HG03575 (cell line): Measurements from ENCODE around the gene NTN4.
"Not testable (repeated sequence)": the region's sequence is repeated elsewhere in the genome, so short reads cannot be mapped to it uniquely, and the experiment has no call there.

ENCODE experiments used
- ATAC-seq: cut with Tn5 transposase; IDR thresholded peaks from one replicate; pipeline ENCODE4 v1.9.1; 2021; ENCODE audit not compliant: unreplicated experiment, insufficient number of reproducible peaks, low FRiP score; ENCODE audit errors: extremely low read depth

NTN4 gene

GRCh38 chr12:95790033-95790916 lies at the start of gene NTN4:
NTN4 (minus strand) TSS chr12:95790764; CDS start chr12:95790309, 455 bp downstream.
- ATAC-seq: no peak

- no peak for ATAC-seq
Observed at GRCh38 chr12:95838125-95838524, 47.6 kb upstream of the NTN4 start.

- no peak for ATAC-seq
Observed at GRCh38 chr12:95837240-95838038, 46.9 kb upstream of the NTN4 start.

GRCh38 chr12:95836630-95837239 lies 46.2 kb upstream of the NTN4 start:
- no peak for ATAC-seq

- ATAC-seq: no peak
Observed at GRCh38 chr12:95836185-95836609, 45.6 kb upstream of the NTN4 start.

- ATAC-seq: no peak
Observed at GRCh38 chr12:95834572-95834971, 44.0 kb upstream of the NTN4 start.

- no peak for ATAC-seq
Observed at GRCh38 chr12:95830335-95831089, 39.9 kb upstream of the NTN4 start.

- ATAC-seq: no peak
Observed at GRCh38 chr12:95829395-95829794, 38.8 kb upstream of the NTN4 start.

GRCh38 chr12:95820096-95820703 lies 29.6 kb upstream of the NTN4 start:
- ATAC-seq: no peak

- ATAC-seq: no peak
Observed at GRCh38 chr12:95815632-95816212, 25.2 kb upstream of the NTN4 start.

- ATAC-seq: not testable (repeated sequence)
Observed at GRCh38 chr12:95812155-95812554, 21.6 kb upstream of the NTN4 start.

GRCh38 chr12:95810411-95810810 lies 19.8 kb upstream of the NTN4 start:
- no peak for ATAC-seq

- ATAC-seq: no peak
Observed at GRCh38 chr12:95809000-95809680, 18.6 kb upstream of the NTN4 start.

GRCh38 chr12:95808146-95808545 lies 17.6 kb upstream of the NTN4 start:
- ATAC-seq: no peak

GRCh38 chr12:95805864-95806671 lies 15.5 kb upstream of the NTN4 start:
- ATAC-seq: no peak

- ATAC-seq: no peak
Observed at GRCh38 chr12:95804291-95804690, 13.7 kb upstream of the NTN4 start.

- ATAC-seq: no peak
Observed at GRCh38 chr12:95803817-95804216, 13.3 kb upstream of the NTN4 start.
